ENCODE data around the gene WDR91. TPM values are rescaled to one million over a fixed set of nuclear protein-coding genes. Genes with fewer than 3 reads are reported as not detected.

Gene WDR91
- total and polyA plus RNA-seq, 2 donors (not counting 3 experiments of a cell fraction or from before 2014, with no cell fraction given): 6.7 to 7.0 TPM

DNA sequence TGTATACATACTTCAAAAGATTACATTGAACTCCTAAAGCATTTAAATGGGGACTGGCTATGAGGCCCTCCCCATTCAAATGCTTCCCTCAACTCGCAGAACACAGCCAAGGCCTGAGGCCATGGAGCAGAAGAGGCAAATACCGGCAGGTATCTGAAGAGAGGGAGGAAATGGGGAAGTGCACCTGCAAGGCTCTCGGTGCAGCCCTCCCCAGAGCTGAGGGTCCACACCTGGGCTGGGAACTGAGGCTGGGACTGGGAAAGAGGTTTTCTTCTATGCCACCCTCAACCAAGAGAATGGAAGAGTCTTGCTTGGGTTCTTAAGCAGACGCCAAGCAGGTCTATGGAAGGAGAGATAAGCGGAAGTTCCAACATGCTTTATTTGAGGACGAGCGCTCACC is 27.8 kb downstream of the WDR91 start:
- no peak for DNase-seq (ENCODE audit: low read depth, low spot score)
- Histone ChIP-seq H3K27me3 (ENCODE audit: control insufficient read depth in 2 of 2, insufficient read depth in 2 of 2, low read length in 2 of 2) (no peaks in the 10 kb centered on the region), H4K20me1 (replicated peaks; ENCODE audit: control insufficient read depth, extremely low read depth, insufficient read depth, low read length) (no peaks in the 10 kb centered on the region), H3K79me2 (ENCODE audit: control insufficient read depth, insufficient read depth, low read length) (no peaks in the 10 kb centered on the region), H3K9me3 (replicated peaks; ENCODE audit: control insufficient read depth, insufficient read depth, low read length) (peaks cover 15% of the 10 kb centered on the region), H3K4me2 (ENCODE audit: insufficient read depth, low read length) (no peak overlapping the region), H3K36me3 (ENCODE audit: control insufficient read depth in 2 of 2, extremely low read depth in 1 of 2, insufficient read depth in 2 of 2, low read length in 2 of 2) (peaks cover 0 to 13% of the 10 kb centered on the region in 2 experiments), H3K4me1 (ENCODE audit: control insufficient read depth, extremely low read depth, insufficient read depth, low read length) (no peaks in the 10 kb centered on the region), H3K9ac (replicated peaks; ENCODE audit: extremely low read depth, insufficient read depth, low read length) (no peak overlapping the region), H3K9me1 (replicated peaks; ENCODE audit: control insufficient read depth, extremely low read depth, insufficient read depth, low read length) (no peaks in the 10 kb centered on the region), H3K4me3 (replicated peaks in 1 of 3; ENCODE audit: insufficient read depth in 1 of 3, low read depth in 1 of 3, low read length in 3 of 3) (no peak overlapping the region), H3K27ac (ENCODE audit: insufficient read depth, low read depth, low read length) (no peak overlapping the region), H2AFZ (ENCODE audit: low read depth, low read length) (no peak overlapping the region)
- ChIA-PET CTCF (no interaction called here), POLR2A (no interaction called here)
- no TSS peak for BruUV-seq (replicated peaks)
- intact Hi-C loops (cut with micrococcal nuclease): no loop called here
- no peak for FAIRE-seq
- dilution Hi-C loops (cut with MboI; ENCODE audit: extremely low pct_ligation_motif_present, low sequenced_read_pairs): no loop called here
- TF ChIP-seq GATA2 (IDR thresholded peaks at IDR 0.05; ENCODE audit: insufficient read depth, insufficient read length, low read depth, low read length): no peak

DNA sequence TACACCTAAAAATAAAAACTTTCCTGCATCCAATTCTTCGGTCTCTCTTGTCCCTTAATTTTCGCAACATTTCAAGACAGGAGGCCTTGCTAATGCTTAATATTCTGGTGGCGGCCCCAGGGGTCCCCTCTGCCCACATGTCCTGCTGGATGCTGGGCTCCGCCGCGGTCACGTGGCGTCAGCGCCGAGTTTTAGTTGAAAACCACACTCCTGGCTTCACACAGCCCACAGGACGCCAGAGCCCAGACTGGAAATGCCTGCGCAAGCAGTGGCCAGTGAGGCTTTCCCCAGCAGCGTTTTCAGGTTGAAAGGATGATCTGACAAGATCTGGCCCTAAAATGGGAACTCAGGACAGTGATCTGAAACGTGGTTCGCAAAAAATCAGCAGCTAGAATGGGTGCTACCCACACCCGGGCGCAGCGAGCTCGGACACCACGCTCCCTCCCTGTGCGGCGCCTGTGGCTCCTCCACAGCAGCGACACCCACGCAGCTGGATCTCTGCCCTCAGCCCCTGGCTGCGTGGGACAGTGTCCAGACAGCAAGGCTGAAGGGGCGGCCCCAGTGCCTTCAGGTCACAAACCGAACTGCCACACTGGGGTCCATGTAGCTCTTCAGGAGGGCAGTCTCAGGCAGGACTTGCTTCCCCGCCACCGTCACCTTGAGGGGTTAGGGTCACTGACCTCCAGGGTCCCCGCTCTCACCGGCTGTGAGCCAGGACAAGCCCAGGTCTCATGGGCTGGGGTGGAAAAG is 29.2 kb downstream of the WDR91 start:
- ChIA-PET CTCF (interaction anchor here (0.8 kb wide), 1 partner anchor 12 kb away, joined by 3 read pairs; the partner anchor contains the start of gene CYREN), POLR2A (no interaction called here)
- Histone ChIP-seq H3K9me1 (replicated peaks; ENCODE audit: control insufficient read depth, extremely low read depth, insufficient read depth, low read length) (no peaks in the 10 kb centered on the region), H3K27ac (ENCODE audit: insufficient read depth, low read depth, low read length) (no peak overlapping the region), H4K20me1 (replicated peaks; ENCODE audit: control insufficient read depth, extremely low read depth, insufficient read depth, low read length) (no peaks in the 10 kb centered on the region), H3K4me1 (ENCODE audit: control insufficient read depth, extremely low read depth, insufficient read depth, low read length) (no peaks in the 10 kb centered on the region), H3K9ac (replicated peaks; ENCODE audit: extremely low read depth, insufficient read depth, low read length) (no peak overlapping the region), H3K27me3 (ENCODE audit: control insufficient read depth in 2 of 2, insufficient read depth in 2 of 2, low read length in 2 of 2) (no peaks in the 10 kb centered on the region), H3K79me2 (ENCODE audit: control insufficient read depth, insufficient read depth, low read length) (no peaks in the 10 kb centered on the region), H2AFZ (ENCODE audit: low read depth, low read length) (no peak overlapping the region), H3K4me3 (replicated peaks in 1 of 3; ENCODE audit: insufficient read depth in 1 of 3, low read depth in 1 of 3, low read length in 3 of 3) (no peak overlapping the region), H3K36me3 (ENCODE audit: control insufficient read depth in 2 of 2, extremely low read depth in 1 of 2, insufficient read depth in 2 of 2, low read length in 2 of 2) (peaks cover 0 to 13% of the 10 kb centered on the region in 2 experiments), H3K9me3 (replicated peaks; ENCODE audit: control insufficient read depth, insufficient read depth, low read length) (peaks cover 15% of the 10 kb centered on the region), H3K4me2 (ENCODE audit: insufficient read depth, low read length) (no peak overlapping the region)
- no peak for TF ChIP-seq JUN (IDR thresholded peaks at IDR 0.05; ENCODE audit: borderline replicate concordance, insufficient read depth, insufficient read length, low read depth)
- no peak for TF ChIP-seq POLR2A (IDR thresholded peaks at IDR 0.05; ENCODE audit: low read depth, low read length)
- TF ChIP-seq, protein P1, sequence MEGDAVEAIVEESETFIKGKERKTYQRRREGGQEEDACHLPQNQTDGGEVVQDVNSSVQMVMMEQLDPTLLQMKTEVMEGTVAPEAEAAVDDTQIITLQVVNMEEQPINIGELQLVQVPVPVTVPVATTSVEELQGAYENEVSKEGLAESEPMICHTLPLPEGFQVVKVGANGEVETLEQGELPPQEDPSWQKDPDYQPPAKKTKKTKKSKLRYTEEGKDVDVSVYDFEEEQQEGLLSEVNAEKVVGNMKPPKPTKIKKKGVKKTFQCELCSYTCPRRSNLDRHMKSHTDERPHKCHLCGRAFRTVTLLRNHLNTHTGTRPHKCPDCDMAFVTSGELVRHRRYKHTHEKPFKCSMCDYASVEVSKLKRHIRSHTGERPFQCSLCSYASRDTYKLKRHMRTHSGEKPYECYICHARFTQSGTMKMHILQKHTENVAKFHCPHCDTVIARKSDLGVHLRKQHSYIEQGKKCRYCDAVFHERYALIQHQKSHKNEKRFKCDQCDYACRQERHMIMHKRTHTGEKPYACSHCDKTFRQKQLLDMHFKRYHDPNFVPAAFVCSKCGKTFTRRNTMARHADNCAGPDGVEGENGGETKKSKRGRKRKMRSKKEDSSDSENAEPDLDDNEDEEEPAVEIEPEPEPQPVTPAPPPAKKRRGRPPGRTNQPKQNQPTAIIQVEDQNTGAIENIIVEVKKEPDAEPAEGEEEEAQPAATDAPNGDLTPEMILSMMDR (IDR thresholded peaks at IDR 0.05; ENCODE audit: extremely low read depth in 1 of 2, insufficient read depth in 1 of 2, low read depth in 1 of 2, low read length in 2 of 2): no peak
- no peak for TF ChIP-seq EZH2 (IDR thresholded peaks at IDR 0.05; ENCODE audit: borderline replicate concordance, low read depth, low read length, severe bottlenecking)
- TF ChIP-seq, protein P2, sequence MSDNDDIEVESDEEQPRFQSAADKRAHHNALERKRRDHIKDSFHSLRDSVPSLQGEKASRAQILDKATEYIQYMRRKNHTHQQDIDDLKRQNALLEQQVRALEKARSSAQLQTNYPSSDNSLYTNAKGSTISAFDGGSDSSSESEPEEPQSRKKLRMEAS (IDR thresholded peaks at IDR 0.05; ENCODE audit: insufficient read depth, insufficient read length): no peak
- no peak for TF ChIP-seq POLR2AphosphoS5 (IDR thresholded peaks at IDR 0.05; ENCODE audit: insufficient read depth, low read depth, low read length)
- no peak for TF ChIP-seq GATA2 (IDR thresholded peaks at IDR 0.05; ENCODE audit: insufficient read depth, insufficient read length, low read depth, low read length)
- no peak for TF ChIP-seq MYC (IDR thresholded peaks at IDR 0.05; ENCODE audit: low read depth, low read length)
- TF ChIP-seq FOS (IDR thresholded peaks at IDR 0.05; ENCODE audit: borderline replicate concordance, insufficient read depth, low read length): no peak
- dilution Hi-C loops (cut with MboI; ENCODE audit: extremely low pct_ligation_motif_present, low sequenced_read_pairs): no loop called here
- no peak for DNase-seq (ENCODE audit: low read depth, low spot score)
- intact Hi-C loops (cut with micrococcal nuclease): no loop called here
- FAIRE-seq: no peak
- BruUV-seq (replicated peaks): no TSS peak

Measured in endothelial cell of umbilical vein (primary cell).